ENCODE results near the gene TMEM192.

Gene TMEM192

GRCh38 chr4:165112368-165113121 lies at the start of gene TMEM192:
TSS of gene TMEM192 (minus strand) at chr4:165112860. CDS start at chr4:165112773, 87 bp downstream.
- TF ChIP-seq CTCF (IDR thresholded peaks at IDR 0.05; ENCODE audit: low read length, missing control alignments) = peak; percentile 5
- DNase-seq (ENCODE audit: low read depth) = peak; percentile 93
- peak within 1 kb of the TSS; percentile 88 for H3K4me3 ChIP-seq (replicated peaks; ENCODE audit: low read depth, low read length)

- DNase-seq (ENCODE audit: low read depth) = no peak
- H3K4me3 ChIP-seq (replicated peaks; ENCODE audit: low read depth, low read length) = no peak overlapping the region
- TF ChIP-seq CTCF (IDR thresholded peaks at IDR 0.05; ENCODE audit: low read length, missing control alignments) = no peak
These were observed 46.1 kb upstream of the TMEM192 start for GRCh38 chr4:165158762-165159161.

- DNase-seq (ENCODE audit: low read depth) = no peak
- no peak overlapping the region for H3K4me3 ChIP-seq (replicated peaks; ENCODE audit: low read depth, low read length)
- no peak for TF ChIP-seq CTCF (IDR thresholded peaks at IDR 0.05; ENCODE audit: low read length, missing control alignments)
These were observed 44.2 kb upstream of the TMEM192 start for GRCh38 chr4:165156906-165157305.

GRCh38 chr4:165154482-165154881 lies 41.8 kb upstream of the TMEM192 start:
- no peak overlapping the region for H3K4me3 ChIP-seq (replicated peaks; ENCODE audit: low read depth, low read length)
- DNase-seq (ENCODE audit: low read depth) = no peak
- TF ChIP-seq CTCF (IDR thresholded peaks at IDR 0.05; ENCODE audit: low read length, missing control alignments) = no peak

GRCh38 chr4:165152527-165152926 lies 39.9 kb upstream of the TMEM192 start:
- no peak for TF ChIP-seq CTCF (IDR thresholded peaks at IDR 0.05; ENCODE audit: low read length, missing control alignments)
- DNase-seq (ENCODE audit: low read depth) = peak; percentile 78
- no peak overlapping the region for H3K4me3 ChIP-seq (replicated peaks; ENCODE audit: low read depth, low read length)

GRCh38 chr4:165151734-165152133 lies 39.1 kb upstream of the TMEM192 start:
- no peak overlapping the region for H3K4me3 ChIP-seq (replicated peaks; ENCODE audit: low read depth, low read length)
- DNase-seq (ENCODE audit: low read depth) = no peak
- no peak for TF ChIP-seq CTCF (IDR thresholded peaks at IDR 0.05; ENCODE audit: low read length, missing control alignments)

GRCh38 chr4:165150545-165150944 lies 37.9 kb upstream of the TMEM192 start:
- no peak for TF ChIP-seq CTCF (IDR thresholded peaks at IDR 0.05; ENCODE audit: low read length, missing control alignments)

More at GRCh38 chr4:165150545-165150944, 37.9 kb upstream of the TMEM192 start:
- H3K4me3 ChIP-seq (replicated peaks; ENCODE audit: low read depth, low read length) = no peak overlapping the region
- DNase-seq (ENCODE audit: low read depth) = no peak

Measured in fibroblast of pulmonary artery (primary cell).